ENCODE results near the gene TRPC3. TPM values are rescaled to one million over a fixed set of nuclear protein-coding genes. Genes with fewer than 3 reads are reported as not detected.

The TRPC3 gene
- total and polyA plus RNA-seq, 2 donors (not counting 1 experiment from before 2014, with no cell fraction given), result 1.2 to 2.3 TPM

DNA sequence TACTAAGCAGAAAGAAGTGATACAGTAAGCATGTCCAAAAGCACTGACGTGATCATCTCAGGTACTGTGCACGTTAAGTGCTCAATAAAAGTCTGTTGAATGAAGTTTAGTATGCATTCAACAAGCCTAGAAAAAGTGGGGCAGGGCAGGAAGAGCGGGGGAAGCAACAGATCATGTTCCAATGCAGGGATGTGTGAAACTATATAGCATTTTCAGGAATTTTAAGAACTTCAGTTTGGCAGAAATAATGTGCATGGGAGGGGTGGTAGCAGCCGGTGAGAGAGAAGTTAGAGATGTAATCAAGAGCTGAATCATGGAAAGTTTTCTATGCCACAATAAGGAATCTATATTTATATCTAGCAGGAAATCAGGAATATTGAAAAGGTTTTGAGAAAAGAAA lies 109.0 kb downstream of the TRPC3 start:
- Histone ChIP-seq H3K4me2 (ENCODE audit: extremely low read depth, insufficient read depth, low read length) (no peak overlapping the region), H3K79me2 (ENCODE audit: control insufficient read depth, insufficient read depth, low read length) (no peaks in the 10 kb centered on the region), H3K4me1 (ENCODE audit: control insufficient read depth, extremely low read depth, insufficient read depth, low read length) (no peaks in the 10 kb centered on the region), H3K36me3 (ENCODE audit: control insufficient read depth, insufficient read depth, low read length) (peaks cover 4% of the 10 kb centered on the region), H3K9me3 (ENCODE audit: control insufficient read depth, insufficient read depth, low read depth, low read length) (no peaks in the 10 kb centered on the region), H3K4me3 (replicated peaks in 1 of 4; ENCODE audit: control extremely low read depth in 1 of 4, insufficient read depth in 1 of 4, low read depth in 3 of 4, low read length in 4 of 4) (no peak overlapping the region), H4K20me1 (ENCODE audit: control insufficient read depth, extremely low read depth, insufficient read depth, low read length) (no peaks in the 10 kb centered on the region), H3K27ac (ENCODE audit: insufficient read depth, low read length) (no peak overlapping the region), H3K27me3 (ENCODE audit: control insufficient read depth, insufficient read depth, low read length) (no peaks in the 10 kb centered on the region), H3K9ac (ENCODE audit: insufficient read depth, low read length) (no peak overlapping the region), H2AFZ (ENCODE audit: low read length) (no peak overlapping the region)
- no peak for DNase-seq (ENCODE audit: low read depth in 2 of 2)
- no peak for TF ChIP-seq EZH2 (IDR thresholded peaks at IDR 0.05; ENCODE audit: low read length, missing control alignments)
- TF ChIP-seq, protein P1, sequence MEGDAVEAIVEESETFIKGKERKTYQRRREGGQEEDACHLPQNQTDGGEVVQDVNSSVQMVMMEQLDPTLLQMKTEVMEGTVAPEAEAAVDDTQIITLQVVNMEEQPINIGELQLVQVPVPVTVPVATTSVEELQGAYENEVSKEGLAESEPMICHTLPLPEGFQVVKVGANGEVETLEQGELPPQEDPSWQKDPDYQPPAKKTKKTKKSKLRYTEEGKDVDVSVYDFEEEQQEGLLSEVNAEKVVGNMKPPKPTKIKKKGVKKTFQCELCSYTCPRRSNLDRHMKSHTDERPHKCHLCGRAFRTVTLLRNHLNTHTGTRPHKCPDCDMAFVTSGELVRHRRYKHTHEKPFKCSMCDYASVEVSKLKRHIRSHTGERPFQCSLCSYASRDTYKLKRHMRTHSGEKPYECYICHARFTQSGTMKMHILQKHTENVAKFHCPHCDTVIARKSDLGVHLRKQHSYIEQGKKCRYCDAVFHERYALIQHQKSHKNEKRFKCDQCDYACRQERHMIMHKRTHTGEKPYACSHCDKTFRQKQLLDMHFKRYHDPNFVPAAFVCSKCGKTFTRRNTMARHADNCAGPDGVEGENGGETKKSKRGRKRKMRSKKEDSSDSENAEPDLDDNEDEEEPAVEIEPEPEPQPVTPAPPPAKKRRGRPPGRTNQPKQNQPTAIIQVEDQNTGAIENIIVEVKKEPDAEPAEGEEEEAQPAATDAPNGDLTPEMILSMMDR (conservative IDR thresholded peaks at IDR 0.05 in 1 of 2, IDR thresholded peaks at IDR 0.05 in 1 of 2; ENCODE audit: low read depth in 1 of 2, low read length in 2 of 2), result no peak

DNA sequence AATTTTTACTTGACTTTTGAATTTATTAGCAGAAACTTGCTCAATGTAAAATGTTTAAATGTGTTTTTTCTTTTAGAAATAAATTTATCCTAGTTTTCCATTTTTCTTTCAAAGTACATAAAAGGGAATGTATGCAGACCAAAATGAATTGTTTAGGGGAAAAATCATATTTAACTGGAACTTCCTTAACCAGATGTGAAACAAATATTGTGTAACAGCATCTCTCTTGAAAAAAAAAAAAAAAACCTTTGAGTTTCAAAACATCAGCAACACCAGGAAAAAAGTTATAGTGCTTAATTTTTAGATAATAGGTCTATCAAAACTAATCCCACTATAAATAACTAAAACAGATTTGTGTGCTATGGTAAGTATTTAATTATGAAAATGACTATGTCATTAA lies 113.7 kb downstream of the TRPC3 start:
- H3K36me3 ChIP-seq (ENCODE audit: control insufficient read depth, insufficient read depth, low read length), result no peaks in the 10 kb centered on the region
- no peak overlapping the region for H3K9ac ChIP-seq (ENCODE audit: insufficient read depth, low read length)
- no peak overlapping the region for H3K4me3 ChIP-seq (replicated peaks in 1 of 4; ENCODE audit: control extremely low read depth in 1 of 4, insufficient read depth in 1 of 4, low read depth in 3 of 4, low read length in 4 of 4)
- no peaks in the 10 kb centered on the region for H3K4me1 ChIP-seq (ENCODE audit: control insufficient read depth, extremely low read depth, insufficient read depth, low read length)
- TF ChIP-seq, protein P1 (conservative IDR thresholded peaks at IDR 0.05 in 1 of 2, IDR thresholded peaks at IDR 0.05 in 1 of 2; ENCODE audit: low read depth in 1 of 2, low read length in 2 of 2), result no peak
- no peak for TF ChIP-seq EZH2 (IDR thresholded peaks at IDR 0.05; ENCODE audit: low read length, missing control alignments)
- no peak overlapping the region for H3K4me2 ChIP-seq (ENCODE audit: extremely low read depth, insufficient read depth, low read length)
- DNase-seq (ENCODE audit: low read depth in 2 of 2), result no peak
- no peaks in the 10 kb centered on the region for H3K27me3 ChIP-seq (ENCODE audit: control insufficient read depth, insufficient read depth, low read length)
- no peak overlapping the region for H3K27ac ChIP-seq (ENCODE audit: insufficient read depth, low read length)
- H3K9me3 ChIP-seq (ENCODE audit: control insufficient read depth, insufficient read depth, low read depth, low read length), result no peaks in the 10 kb centered on the region
- H2AFZ ChIP-seq (ENCODE audit: low read length), result no peak overlapping the region
- H4K20me1 ChIP-seq (ENCODE audit: control insufficient read depth, extremely low read depth, insufficient read depth, low read length), result no peaks in the 10 kb centered on the region
- H3K79me2 ChIP-seq (ENCODE audit: control insufficient read depth, insufficient read depth, low read length), result no peaks in the 10 kb centered on the region

DNA sequence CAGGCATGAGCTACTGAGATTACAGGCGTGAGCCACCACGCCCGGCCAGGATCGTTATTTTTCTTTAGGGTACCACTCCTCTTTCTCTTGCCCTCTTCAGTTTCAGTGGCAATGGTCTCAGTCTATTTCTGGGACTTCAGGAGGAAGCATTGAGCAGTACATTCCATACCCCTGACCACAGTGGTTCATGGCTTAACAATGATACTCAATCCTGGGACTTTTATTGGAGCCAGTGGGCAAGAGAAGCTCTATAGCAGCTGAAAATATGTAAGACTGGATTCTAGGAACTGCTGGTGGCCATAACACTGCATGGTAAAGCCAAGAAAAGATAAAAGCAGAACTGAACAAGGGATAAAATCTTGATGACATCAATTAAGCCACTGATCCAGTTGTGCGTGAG lies 122.3 kb downstream of the TRPC3 start:
- Histone ChIP-seq H3K79me2 (ENCODE audit: control insufficient read depth, insufficient read depth, low read length) (no peaks in the 10 kb centered on the region), H3K9me3 (ENCODE audit: control insufficient read depth, insufficient read depth, low read depth, low read length) (no peaks in the 10 kb centered on the region), H3K4me2 (ENCODE audit: extremely low read depth, insufficient read depth, low read length) (no peak overlapping the region), H3K36me3 (ENCODE audit: control insufficient read depth, insufficient read depth, low read length) (no peaks in the 10 kb centered on the region), H3K27ac (ENCODE audit: insufficient read depth, low read length) (no peak overlapping the region), H2AFZ (ENCODE audit: low read length) (no peak overlapping the region), H3K9ac (ENCODE audit: insufficient read depth, low read length) (no peak overlapping the region), H3K4me3 (replicated peaks in 1 of 4; ENCODE audit: control extremely low read depth in 1 of 4, insufficient read depth in 1 of 4, low read depth in 3 of 4, low read length in 4 of 4) (no peak overlapping the region), H4K20me1 (ENCODE audit: control insufficient read depth, extremely low read depth, insufficient read depth, low read length) (no peaks in the 10 kb centered on the region), H3K27me3 (ENCODE audit: control insufficient read depth, insufficient read depth, low read length) (no peaks in the 10 kb centered on the region), H3K4me1 (ENCODE audit: control insufficient read depth, extremely low read depth, insufficient read depth, low read length) (no peaks in the 10 kb centered on the region)
- TF ChIP-seq, protein P1 (conservative IDR thresholded peaks at IDR 0.05 in 1 of 2, IDR thresholded peaks at IDR 0.05 in 1 of 2; ENCODE audit: low read depth in 1 of 2, low read length in 2 of 2), result no peak
- no peak for TF ChIP-seq EZH2 (IDR thresholded peaks at IDR 0.05; ENCODE audit: low read length, missing control alignments)
- no peak for DNase-seq (ENCODE audit: low read depth in 2 of 2)

Other genes with a start within 250 kb of the TRPC3 start
- 0.26 and 0.83 TPM in 2 replicates for gene SMIM43, start 186.9 kb downstream of the TRPC3 start, total RNA-seq
- gene SMIM43, start 186.9 kb downstream of the TRPC3 start, polyA plus RNA-seq, result 1.8 and 2.5 TPM in 2 replicates
- 15.5 and 16.2 TPM in 2 replicates for gene EXOSC9, start 150.7 kb downstream of the TRPC3 start, total RNA-seq
- gene EXOSC9, start 150.7 kb downstream of the TRPC3 start, polyA plus RNA-seq, result 33.8 and 41.5 TPM in 2 replicates
- 1.3 and 12.6 TPM in 2 replicates for gene CCNA2, start 128.2 kb downstream of the TRPC3 start, total RNA-seq
- 14.9 and 45.0 TPM in 2 replicates for gene CCNA2, start 128.2 kb downstream of the TRPC3 start, polyA plus RNA-seq
- gene BBS7, start 81.6 kb downstream of the TRPC3 start, total RNA-seq, result 21.3 and 22.5 TPM in 2 replicates
- gene BBS7, start 81.6 kb downstream of the TRPC3 start, polyA plus RNA-seq, result 22.7 and 24.4 TPM in 2 replicates
- gene BLTP1, start 200.3 kb upstream of the TRPC3 start, total RNA-seq, result 90.7 and 130 TPM in 2 replicates
- 34.1 and 52.5 TPM in 2 replicates for gene BLTP1, start 200.3 kb upstream of the TRPC3 start, polyA plus RNA-seq